ENCODE data around the gene FHOD3.

- TF ChIP-seq JUN (IDR thresholded peaks at IDR 0.05): no peak
- TF ChIP-seq POLR2A (IDR thresholded peaks at IDR 0.05; ENCODE audit: low read length): no peak
- TF ChIP-seq CTCF (IDR thresholded peaks at IDR 0.05): no peak
- TF ChIP-seq HDAC2 (IDR thresholded peaks at IDR 0.05): no peak
- no peak for TF ChIP-seq RAD21 (conservative IDR thresholded peaks at IDR 0.05 in 1 of 2, IDR thresholded peaks at IDR 0.05 in 1 of 2)
- no peak for TF ChIP-seq SMC3 (IDR thresholded peaks at IDR 0.05)
- TF ChIP-seq SREBF2 (IDR thresholded peaks at IDR 0.05): no peak
- no peak for TF ChIP-seq CHD4 (IDR thresholded peaks at IDR 0.05; ENCODE audit: borderline replicate concordance)
- TF ChIP-seq RARB (CRISPR knock-in tag; IDR thresholded peaks at IDR 0.05): no peak
- no peak for TF ChIP-seq CEBPB (IDR thresholded peaks at IDR 0.05)
- TF ChIP-seq MAX (IDR thresholded peaks at IDR 0.05): no peak
- TF ChIP-seq CHD2 (IDR thresholded peaks at IDR 0.05; ENCODE audit: low read length, partially characterized antibody): no peak
These were observed 2.7 kb downstream of the FHOD3 start for GRCh38 chr18:36300211-36300610.
